Measurements from ENCODE around the gene LTBP1. TPM values are rescaled to one million over a fixed set of nuclear protein-coding genes. Genes with fewer than 3 reads are reported as not detected.
A peak's percentile ranks its signal among the peaks of the same experiment; 100 is the strongest.

LTBP1 gene
- total and polyA plus RNA-seq, 2 experiments from 2014 or later, result 35.6 to 68.9 TPM

DNA sequence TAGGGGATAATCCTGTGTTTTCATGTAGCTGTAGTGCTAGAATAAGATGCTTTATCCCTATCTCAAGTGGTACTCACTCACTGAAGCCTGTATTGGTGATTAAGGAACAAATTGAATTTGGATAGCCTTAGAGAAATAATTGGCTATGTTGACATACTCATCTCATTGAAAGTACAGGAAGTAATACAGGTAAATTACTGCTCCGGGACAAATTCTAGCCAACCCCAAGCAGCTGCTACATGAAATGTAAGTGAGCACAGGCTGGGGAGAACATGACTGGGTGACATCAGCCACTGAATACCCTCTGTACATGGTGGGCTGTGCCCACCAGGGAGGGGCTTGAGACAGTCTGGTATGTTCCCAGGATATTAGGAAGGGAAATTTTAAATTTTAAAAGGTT is 341.3 kb downstream of the LTBP1 start:
- H3K4me2 ChIP-seq, result no peak overlapping the region
- no peak for DNase-seq (ENCODE audit: low spot score)
- no peaks in the 10 kb centered on the region for H3K79me2 ChIP-seq
- peaks cover 20% of the 10 kb centered on the region for H3K4me1 ChIP-seq (ENCODE audit: insufficient read depth)
- WGBS (ENCODE audit: low lambda C conversion rate, missing lambda C conversion rate), result 95% methylated on average over 1 of the region's 1 CpG
- no peaks in the 10 kb centered on the region for H3K9me2 ChIP-seq (replicated peaks; ENCODE audit: insufficient read depth)
- H3K4me3 ChIP-seq, result no peak overlapping the region
- no peaks in the 10 kb centered on the region for H3K36me3 ChIP-seq (replicated peaks; ENCODE audit: insufficient read depth, low read depth)
- no peaks in the 10 kb centered on the region for H3K27me3 ChIP-seq
- H3K9me3 ChIP-seq (ENCODE audit: low read depth), result no peaks in the 10 kb centered on the region
- H2AFZ ChIP-seq, result no peak overlapping the region
- TF ChIP-seq CTCF (IDR thresholded peaks at IDR 0.05; ENCODE audit: poor library complexity) (no peak), EZH2phosphoT487 (IDR thresholded peaks at IDR 0.05; ENCODE audit: low read depth, severe bottlenecking, unreplicated experiment) (no peak), EZH2 (IDR thresholded peaks at IDR 0.05; ENCODE audit: borderline replicate concordance) (no peak)
- no peak overlapping the region for H3K27ac ChIP-seq
- H4K20me1 ChIP-seq (ENCODE audit: insufficient read depth, poor library complexity, severe bottlenecking), result no peaks in the 10 kb centered on the region

DNA sequence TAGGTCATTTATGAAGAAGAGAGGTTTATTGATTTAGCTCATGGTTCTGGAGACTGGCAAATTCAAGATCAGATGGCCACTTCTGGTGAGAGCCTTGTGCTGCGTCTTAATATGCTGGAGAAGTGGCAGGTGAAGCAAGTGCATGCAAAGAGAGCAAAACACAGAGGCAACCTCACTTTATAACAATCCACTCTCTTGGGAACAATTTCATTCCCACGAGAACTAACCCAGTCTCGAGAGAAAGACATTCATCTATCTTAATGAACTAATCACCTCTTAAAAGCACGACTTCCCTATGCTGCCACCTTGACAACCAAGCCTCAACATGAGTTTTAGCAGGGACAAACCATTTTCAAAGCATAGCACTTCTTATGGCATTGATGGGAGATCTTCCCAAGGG is 343.2 kb downstream of the LTBP1 start:
- Histone ChIP-seq H3K27ac (no peak overlapping the region), H3K36me3 (replicated peaks; ENCODE audit: insufficient read depth, low read depth) (no peaks in the 10 kb centered on the region), H2AFZ (no peak overlapping the region), H3K4me3 (no peak overlapping the region), H3K79me2 (no peaks in the 10 kb centered on the region), H3K9me3 (ENCODE audit: low read depth) (no peaks in the 10 kb centered on the region), H3K4me2 (no peak overlapping the region), H3K4me1 (ENCODE audit: insufficient read depth) (peaks cover 20% of the 10 kb centered on the region), H3K9me2 (replicated peaks; ENCODE audit: insufficient read depth) (no peaks in the 10 kb centered on the region), H4K20me1 (ENCODE audit: insufficient read depth, poor library complexity, severe bottlenecking) (no peaks in the 10 kb centered on the region), H3K27me3 (no peaks in the 10 kb centered on the region)
- DNase-seq (ENCODE audit: low spot score), result no peak
- 87% methylated on average over 4 of the region's 4 CpGs for WGBS (ENCODE audit: low lambda C conversion rate, missing lambda C conversion rate)
- no peak for TF ChIP-seq EZH2 (IDR thresholded peaks at IDR 0.05; ENCODE audit: borderline replicate concordance)
- no peak for TF ChIP-seq EZH2phosphoT487 (IDR thresholded peaks at IDR 0.05; ENCODE audit: low read depth, severe bottlenecking, unreplicated experiment)
- TF ChIP-seq CTCF (IDR thresholded peaks at IDR 0.05; ENCODE audit: poor library complexity), result no peak

DNA sequence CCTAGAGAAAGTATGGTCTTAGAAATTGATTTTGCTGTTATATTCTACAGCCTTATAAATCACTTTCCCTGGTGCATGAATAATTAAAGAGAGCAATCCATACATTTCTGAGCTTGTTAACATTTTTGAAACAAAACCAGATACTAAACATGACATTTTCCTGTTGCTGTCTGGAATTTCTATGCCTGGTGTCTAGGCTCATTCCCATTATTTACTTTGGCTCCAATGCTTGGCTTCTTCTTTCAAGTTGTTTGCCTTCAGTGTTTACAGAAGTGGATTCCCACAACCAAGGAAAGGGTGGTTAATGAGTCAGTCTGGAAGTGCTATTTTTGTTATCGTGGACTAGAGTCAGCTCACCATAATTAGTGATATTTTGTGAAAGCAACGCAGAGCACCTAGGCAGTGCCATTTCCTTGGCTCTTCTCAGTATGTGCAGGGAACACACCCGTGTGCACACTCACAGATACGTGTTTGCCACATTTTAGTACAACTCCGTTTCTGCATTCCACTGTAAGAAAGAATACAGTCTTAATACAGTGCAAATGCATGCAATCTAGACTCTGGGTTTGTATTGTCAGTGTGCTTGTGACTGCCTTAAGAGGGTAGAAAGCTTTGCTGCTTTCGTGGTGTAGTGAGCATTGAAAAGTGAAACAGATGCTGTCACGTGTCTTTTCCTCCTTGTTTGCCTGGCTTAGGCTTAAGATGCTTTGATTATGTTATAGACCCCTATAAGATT is 344.7 kb downstream of the LTBP1 start:
- no peak overlapping the region for H3K4me3 ChIP-seq
- H3K79me2 ChIP-seq, result no peaks in the 10 kb centered on the region
- H3K4me2 ChIP-seq, result peak overlapping the region; percentile 61
- H3K36me3 ChIP-seq (replicated peaks; ENCODE audit: insufficient read depth, low read depth), result no peaks in the 10 kb centered on the region
- no peak overlapping the region for H2AFZ ChIP-seq
- H3K27ac ChIP-seq, result peak overlapping the region; percentile 19
- no peaks in the 10 kb centered on the region for H3K9me2 ChIP-seq (replicated peaks; ENCODE audit: insufficient read depth)
- WGBS (ENCODE audit: low lambda C conversion rate, missing lambda C conversion rate), result 33% methylated on average over 7 of the region's 7 CpGs
- H3K27me3 ChIP-seq, result no peaks in the 10 kb centered on the region
- H4K20me1 ChIP-seq (ENCODE audit: insufficient read depth, poor library complexity, severe bottlenecking), result no peaks in the 10 kb centered on the region
- no peaks in the 10 kb centered on the region for H3K9me3 ChIP-seq (ENCODE audit: low read depth)
- peak; percentile 24 for DNase-seq (ENCODE audit: low spot score)
- TF ChIP-seq CTCF (IDR thresholded peaks at IDR 0.05; ENCODE audit: poor library complexity) (no peak), EZH2phosphoT487 (IDR thresholded peaks at IDR 0.05; ENCODE audit: low read depth, severe bottlenecking, unreplicated experiment) (no peak), EZH2 (IDR thresholded peaks at IDR 0.05; ENCODE audit: borderline replicate concordance) (no peak)
- peaks cover 20% of the 10 kb centered on the region for H3K4me1 ChIP-seq (ENCODE audit: insufficient read depth)

All from hepatocyte (in vitro differentiated cells).